NCI-H82 (cell line): ENCODE measurements around the gene HOXB3.
"Not testable (repeated sequence)": the region's sequence is repeated elsewhere in the genome, so short reads cannot be mapped to it uniquely, and the experiment has no call there.

Source experiments
- DNase-seq: peaks from one replicate; lab custom pipeline; 2025; lab: John Stamatoyannopoulos, UW

The HOXB3 gene

DNA sequence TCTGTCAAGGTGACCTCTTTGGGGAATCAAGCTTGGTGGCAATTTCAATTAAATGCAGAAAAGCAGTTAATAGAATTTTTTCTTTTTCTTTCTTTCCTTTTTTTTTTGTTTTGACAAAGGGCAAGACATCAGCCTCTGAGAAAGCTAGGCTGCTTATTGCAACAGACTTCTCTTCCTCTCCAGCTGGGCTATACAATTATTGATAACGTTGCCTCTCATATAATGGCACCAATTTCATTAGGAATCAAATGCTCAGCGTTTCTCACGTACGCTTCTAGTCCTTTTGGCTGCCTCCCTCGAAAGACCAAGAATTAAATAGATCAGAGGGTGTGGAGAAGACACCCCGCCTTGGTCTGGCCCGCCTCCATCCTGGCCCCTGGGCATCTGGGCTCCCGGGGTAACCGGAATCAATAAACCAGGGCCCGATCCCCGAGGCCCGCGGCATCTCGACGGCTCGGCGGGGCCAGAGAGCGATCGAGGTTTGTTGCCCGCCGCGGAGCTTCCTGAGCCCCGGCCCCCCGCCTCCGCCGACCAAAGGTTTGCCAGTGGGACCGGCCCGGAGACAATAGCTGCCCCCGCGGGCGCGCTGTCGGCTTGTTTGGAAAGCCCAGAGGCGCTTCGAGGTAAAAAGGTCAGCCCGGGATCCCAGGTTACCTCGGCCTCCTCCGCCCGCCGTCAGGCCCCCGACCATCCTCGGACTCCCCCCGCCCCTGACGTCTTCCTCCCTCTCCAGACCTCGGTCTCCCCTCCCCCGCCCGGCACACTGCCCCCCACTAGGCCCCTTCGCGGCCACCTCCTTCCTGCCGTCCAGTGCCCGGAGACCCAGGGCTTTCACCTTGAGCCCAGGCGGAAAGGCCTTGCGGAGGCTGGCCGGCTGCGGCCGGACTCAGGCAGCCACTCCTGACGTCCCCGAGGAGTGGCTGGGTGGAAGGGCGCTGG is 63.2 kb downstream of the HOXB3 start:
- DNase-seq: no peak

GRCh38 chr17:48523010-48523409 is 67.0 kb downstream of the HOXB3 start:
- DNase-seq: no peak

- DNase-seq: no peak
Observed at GRCh38 chr17:48522031-48522653, 67.9 kb downstream of the HOXB3 start.

- DNase-seq: no peak
Observed at GRCh38 chr17:48520631-48521079, 69.4 kb downstream of the HOXB3 start.

DNA sequence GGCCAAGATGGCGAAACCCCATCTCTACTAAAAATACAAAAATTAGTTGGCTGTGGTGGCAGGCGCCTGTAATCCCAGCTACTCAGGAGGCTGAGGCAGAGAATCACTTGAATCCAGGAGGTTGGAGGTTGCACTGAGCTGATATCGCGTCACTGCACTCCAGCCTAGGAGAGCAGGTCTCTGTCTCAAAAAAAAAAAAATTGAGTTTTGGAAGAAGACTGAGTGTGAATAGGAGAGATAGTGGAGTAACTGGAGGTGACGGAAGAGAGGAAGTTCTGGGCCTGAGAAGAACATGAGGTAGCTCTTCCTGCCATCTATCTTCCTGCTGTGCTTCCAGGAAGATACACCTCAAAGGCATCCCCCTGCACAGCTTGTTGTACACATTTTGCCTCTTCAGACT is 70.6 kb downstream of the HOXB3 start:
- no peak for DNase-seq

DNA sequence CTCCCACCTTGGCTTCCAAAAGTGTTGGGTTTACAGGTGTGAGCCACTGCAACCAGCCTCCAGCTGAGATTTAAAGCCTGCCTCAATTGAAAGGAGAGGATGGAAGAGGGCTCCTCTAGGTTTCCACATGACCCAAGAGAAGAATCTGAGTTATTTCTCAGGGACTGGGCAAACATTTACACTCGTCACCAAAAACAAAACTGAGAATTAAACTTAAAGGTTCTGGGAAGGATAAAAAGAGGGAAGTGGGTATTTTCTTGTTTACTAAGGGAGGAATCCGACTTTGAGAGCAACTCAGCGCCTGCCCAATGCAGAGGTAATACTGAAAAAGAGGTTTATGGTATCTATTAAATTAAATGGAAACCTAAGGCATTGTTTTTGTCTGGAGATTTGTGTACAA is 72.6 kb downstream of the HOXB3 start:
- no peak for DNase-seq

DNA sequence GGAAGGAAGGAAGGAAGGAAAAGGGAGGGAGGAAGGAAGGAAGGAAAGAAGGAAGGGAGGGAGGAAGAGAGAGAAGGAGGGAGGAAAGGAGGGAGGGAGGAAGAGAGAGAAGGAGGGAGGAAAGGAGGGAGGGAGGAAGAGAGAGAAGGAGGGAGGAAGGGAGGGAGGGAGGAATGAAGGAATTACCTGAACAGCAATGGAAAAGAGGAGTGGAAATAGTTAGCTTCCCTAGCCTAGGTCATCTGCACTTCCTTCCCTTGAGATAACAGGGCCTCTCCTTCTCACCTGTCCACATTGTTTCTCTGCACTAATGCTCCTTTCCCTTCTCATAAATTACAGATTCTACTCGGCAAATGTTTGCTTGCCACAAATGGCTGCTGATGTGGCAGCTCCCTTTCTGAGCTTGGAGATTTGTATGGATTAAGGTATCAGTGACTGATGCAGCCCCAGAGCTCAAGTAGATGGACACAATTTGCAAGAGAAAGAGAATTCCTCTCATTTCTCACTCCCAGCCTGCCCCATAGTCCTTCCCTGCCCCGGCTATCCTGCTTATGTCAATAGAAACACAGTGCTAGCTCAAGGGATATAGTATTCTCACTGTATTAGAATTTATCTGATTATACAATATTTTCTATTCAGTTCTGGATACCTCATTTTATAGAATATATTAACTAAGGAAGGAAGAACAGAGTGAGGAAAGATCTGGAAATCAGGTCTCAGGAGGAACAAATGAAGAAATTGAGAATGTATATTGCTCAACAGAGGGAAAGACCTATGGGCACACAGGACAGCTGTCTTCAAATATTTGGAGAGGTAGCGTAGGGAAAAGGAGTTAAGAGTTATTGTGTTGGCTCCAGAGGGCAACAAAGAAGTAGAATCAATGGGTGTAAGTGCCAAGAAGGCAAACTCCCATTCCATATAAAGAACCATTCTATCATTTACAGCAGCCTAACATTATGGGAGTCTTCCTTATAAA is 73.8 kb downstream of the HOXB3 start:
- no peak for DNase-seq

DNA sequence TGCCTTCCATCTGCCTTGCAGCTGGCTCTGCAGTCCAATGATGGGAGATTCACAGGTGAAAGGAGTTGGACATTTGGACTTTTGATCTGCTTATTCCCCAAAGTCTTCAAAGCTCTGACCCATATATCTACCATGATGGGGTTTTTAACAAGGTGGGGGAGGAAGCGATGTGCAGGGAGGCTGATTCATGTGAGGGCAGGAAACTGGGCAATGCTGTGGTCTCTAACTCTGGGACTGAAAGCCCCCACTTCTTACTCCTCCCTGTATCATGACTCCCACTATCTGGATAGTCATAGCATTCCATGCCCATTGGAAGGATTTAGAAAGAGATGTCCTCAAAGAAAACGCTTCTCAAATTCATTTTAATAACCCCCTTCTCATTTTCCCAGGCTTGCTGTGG is 75.6 kb downstream of the HOXB3 start:
- no peak for DNase-seq

DNA sequence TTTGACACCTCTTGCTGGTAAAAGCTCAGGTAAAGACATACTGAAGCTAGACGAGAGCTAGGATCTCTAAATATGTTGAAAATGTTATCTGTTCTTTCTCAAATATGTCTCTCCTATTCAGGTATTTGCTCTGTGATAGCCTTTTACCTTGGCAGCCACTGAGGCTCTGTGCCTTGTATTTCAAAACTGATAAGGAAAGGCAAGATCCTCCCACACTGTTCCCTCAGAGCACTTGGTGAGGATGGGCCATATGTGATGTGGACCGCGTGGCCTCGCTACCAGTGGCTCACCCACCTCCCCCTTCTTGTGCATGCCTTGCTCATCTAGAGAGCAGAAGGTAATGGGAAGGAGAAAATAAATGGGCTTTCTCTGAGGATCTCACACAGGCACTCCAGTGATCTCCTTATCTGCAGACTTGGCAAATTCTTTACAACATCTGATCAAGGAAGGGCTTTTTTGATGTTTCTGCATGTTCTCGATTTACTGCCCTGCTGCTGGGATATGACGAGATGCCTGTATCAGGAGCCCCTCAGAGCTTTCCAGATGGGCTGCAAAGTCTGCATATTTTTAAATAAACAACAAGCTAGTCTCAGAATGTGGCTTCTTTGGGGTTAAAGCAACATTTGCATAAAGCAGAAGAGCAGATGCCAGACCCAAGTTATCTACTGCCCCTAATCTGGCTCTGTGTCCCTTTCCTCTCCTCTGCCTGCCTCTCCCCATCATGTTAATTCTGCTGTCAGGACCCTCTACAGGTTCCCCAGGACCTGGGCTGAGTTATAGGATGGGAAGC is 76.2 kb downstream of the HOXB3 start:
- DNase-seq: no peak

DNA sequence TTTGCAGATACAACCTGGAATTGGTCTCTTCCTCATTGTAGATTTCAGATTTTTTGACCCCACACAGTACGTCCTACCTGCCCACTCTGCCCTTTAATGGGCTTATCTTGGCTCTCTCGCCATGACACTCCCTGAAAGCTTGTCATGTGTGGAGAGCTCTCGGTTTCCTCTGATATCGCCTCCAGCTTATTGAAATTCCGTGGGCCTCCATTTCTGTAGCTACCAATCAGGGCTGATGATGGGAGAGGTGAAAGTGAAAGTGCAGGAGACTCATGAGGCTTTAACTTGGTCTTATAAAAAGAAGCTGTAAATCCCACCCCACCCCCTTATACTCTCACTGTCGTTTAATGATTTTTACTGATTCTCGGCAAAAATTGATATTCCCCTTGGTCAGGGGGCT is 76.9 kb downstream of the HOXB3 start:
- DNase-seq: no peak

DNA sequence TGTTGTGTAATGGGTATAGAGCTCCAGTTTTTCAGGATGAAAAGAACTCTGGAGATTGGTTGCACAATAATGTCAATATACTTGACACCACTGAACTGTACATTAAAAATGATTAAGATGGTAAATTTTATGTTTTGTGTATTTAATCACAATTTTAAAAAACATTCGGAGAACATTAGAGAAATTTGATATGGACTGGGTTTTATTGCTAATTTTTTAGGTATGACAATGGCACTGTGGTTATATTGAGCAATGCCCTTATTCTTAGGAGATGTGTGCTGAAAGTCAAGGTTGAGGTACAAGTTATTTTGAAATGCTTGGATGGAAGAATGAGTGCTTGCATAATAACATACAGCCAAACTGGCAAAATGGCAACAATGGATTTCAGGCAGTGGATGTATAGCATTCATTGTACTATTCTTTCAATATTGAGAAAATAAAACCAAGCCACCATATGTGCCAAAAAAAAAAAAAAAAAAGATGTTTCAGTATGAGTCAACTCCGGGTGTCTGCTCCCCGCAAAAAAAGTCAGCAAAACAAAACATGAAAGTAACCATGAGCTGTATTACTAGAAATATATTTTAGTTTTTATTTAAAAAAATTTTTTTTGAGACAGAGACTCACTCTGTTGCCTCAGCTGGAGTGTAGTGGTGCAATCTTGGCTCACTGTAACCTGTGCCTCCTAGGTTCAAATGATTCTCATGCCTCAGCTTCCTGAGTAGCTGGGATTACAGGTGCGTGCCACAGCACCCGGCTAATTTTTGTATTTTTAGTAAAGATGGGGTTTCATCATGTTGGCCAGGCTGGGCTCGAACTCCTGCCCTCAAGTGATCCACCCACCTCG is 79.1 kb downstream of the HOXB3 start:
- DNase-seq: no peak

GRCh38 chr17:48510381-48510760 is 79.7 kb downstream of the HOXB3 start:
- no peak for DNase-seq

DNA sequence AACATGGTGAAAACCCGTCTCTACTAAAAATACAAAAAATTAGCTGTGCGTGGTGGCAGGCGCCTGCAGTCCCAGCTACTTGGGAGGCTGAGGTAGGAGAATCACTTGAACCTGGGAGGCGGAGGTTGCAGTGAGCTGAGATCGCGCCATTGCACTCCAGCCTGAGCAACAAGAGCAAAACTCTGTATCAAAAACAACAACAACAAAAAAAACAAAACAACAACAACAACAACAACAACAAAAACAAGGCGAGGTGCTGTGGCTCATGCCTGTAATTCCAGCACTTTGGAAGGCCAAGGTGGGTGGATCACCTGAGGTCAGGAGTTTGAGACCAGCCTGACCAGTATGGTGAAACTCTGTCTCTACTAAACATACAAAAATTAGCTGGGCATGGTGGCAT is 80.3 kb downstream of the HOXB3 start:
- not testable (repeated sequence) for DNase-seq

GRCh38 chr17:48506246-48506645 is 83.8 kb downstream of the HOXB3 start:
- DNase-seq: no peak

GRCh38 chr17:48505788-48506187 is 84.3 kb downstream of the HOXB3 start:
- no peak for DNase-seq

DNA sequence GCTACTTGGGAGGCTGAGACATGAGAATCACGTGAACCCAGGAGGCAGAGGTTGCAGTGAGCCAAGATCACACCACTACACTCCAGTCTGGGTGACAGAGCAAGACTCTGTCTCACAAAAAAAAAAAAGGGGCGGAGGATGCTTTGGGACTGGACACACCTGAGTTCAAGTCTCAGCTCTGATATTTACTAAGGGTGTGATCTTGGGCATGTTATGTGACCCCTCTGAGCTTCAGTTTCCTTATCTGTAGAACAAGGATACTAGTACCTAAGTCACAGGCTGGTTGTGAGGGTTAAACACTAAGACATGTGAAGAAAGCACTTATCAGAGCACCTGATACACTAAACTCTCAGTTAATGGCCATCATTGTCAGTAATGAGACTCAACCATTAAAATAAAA is 85.1 kb downstream of the HOXB3 start:
- DNase-seq: no peak

GRCh38 chr17:48503747-48504146 is 86.3 kb downstream of the HOXB3 start:
- no peak for DNase-seq

DNA sequence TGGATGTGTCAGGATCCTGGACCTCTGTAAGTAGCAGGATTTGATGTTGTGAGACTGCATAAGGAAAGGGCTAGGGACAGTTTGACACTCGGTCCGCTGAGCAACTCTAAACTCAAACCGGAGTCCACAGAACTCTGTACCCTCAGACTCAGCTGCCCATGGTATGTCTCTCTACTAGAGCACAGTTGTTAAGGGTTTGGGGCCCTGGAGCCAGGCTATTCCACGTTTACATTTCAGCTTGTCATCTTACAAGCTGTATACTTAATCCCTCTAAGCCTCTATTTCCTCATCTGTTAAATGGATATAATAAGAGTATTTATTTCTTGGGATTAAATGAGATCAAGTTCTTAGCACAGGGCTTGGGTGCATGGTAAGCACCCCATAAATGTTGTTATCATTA is 87.1 kb downstream of the HOXB3 start:
- peak; percentile 16 for DNase-seq

DNA sequence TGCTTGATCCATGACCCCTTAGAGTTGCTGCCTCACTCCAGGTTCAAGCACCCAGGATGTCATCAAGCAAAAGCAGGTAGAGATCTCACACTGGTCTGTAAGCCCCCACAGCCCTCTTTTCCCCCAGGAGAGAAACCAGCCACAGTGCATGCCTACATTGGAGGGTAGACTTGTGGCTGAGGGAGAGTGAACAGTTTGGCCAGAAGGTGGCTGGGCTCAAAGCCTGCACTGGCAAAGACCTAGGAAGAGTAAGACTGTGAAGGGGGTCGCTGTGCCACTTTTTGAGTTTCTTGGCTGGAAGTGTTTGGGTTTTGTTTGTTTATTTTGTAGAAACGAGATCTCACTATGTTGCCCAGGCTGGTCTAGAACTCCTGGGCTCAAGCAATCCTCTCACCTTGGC is 87.7 kb downstream of the HOXB3 start:
- DNase-seq: no peak
